Uterus (tissue), 2 donors: ENCODE measurements around the gene TMED10.

Experiments
- CTCF ChIP-seq, 4 experiments: fragments of 200-600 bp in 2 of 4; fragments of 450-650 bp in 2 of 4; sonication (generic) in 2 of 4; IDR thresholded peaks; one replicate each; pipeline ENCODE4 v1.5.1; 2016 to 2019; ENCODE audit warnings: antibody characterized with exemption in 4 of 4, mild to moderate bottlenecking in 2 of 4, moderate library complexity in 1 of 4
- POLR2A ChIP-seq, 2 donors: fragments of 450-650 bp; IDR thresholded peaks; one replicate each; pipeline ENCODE4 v1.6.1; 2016; ENCODE audit warnings: antibody characterized with exemption in 2 of 2, mild to moderate bottlenecking in 1 of 2, moderate library complexity in 1 of 2

- TF ChIP-seq CTCF (IDR thresholded peaks at IDR 0.05) (no peak), POLR2A (IDR thresholded peaks at IDR 0.05) (peak in 1 of 2 donors; percentile 8)
Observed at GRCh38 chr14:75123991-75124390, 52.4 kb downstream of the TMED10 start.
